ENCODE results near the gene HASPIN.
"Not testable (repeated sequence)": the region's sequence is repeated elsewhere in the genome, so short reads cannot be mapped to it uniquely, and the experiment has no call there.

Gene HASPIN

GRCh38 chr17:3697103-3697476 is 26.6 kb upstream of the HASPIN start:
- no peak for DNase-seq

- no peak for DNase-seq
Measured at GRCh38 chr17:3698139-3698538, 25.6 kb upstream of the HASPIN start.

- no peak for DNase-seq
Measured at GRCh38 chr17:3699951-3700350, 23.8 kb upstream of the HASPIN start.

GRCh38 chr17:3702041-3702539 is 21.6 kb upstream of the HASPIN start:
- DNase-seq: not testable (repeated sequence)

- no peak for DNase-seq
Measured at GRCh38 chr17:3704931-3705717, 18.6 kb upstream of the HASPIN start.

- not testable (repeated sequence) for DNase-seq
Measured at GRCh38 chr17:3705718-3705984, 18.1 kb upstream of the HASPIN start.

GRCh38 chr17:3708366-3708765 is 15.3 kb upstream of the HASPIN start:
- DNase-seq: no peak

GRCh38 chr17:3710951-3711383 is 12.7 kb upstream of the HASPIN start:
- peak; percentile 57 for DNase-seq

GRCh38 chr17:3712811-3713463 is 10.8 kb upstream of the HASPIN start:
- DNase-seq: no peak

GRCh38 chr17:3715296-3715695 is 8.4 kb upstream of the HASPIN start:
- DNase-seq: no peak

- DNase-seq: no peak
Measured at GRCh38 chr17:3718201-3718600, 5.5 kb upstream of the HASPIN start.

GRCh38 chr17:3719265-3719664 is 4.4 kb upstream of the HASPIN start:
- DNase-seq: no peak

- DNase-seq: no peak
Measured at GRCh38 chr17:3722716-3723115, 987 bp upstream of the HASPIN start.

- DNase-seq: no peak
Measured at GRCh38 chr17:3723188-3723555, 531 bp upstream of the HASPIN start.

GRCh38 chr17:3724378-3725077 is 825 bp downstream of the HASPIN start:
- no peak for DNase-seq

GRCh38 chr17:3727041-3727440 is 3.3 kb downstream of the HASPIN start:
- DNase-seq: no peak

- not testable (repeated sequence) for DNase-seq
Measured at GRCh38 chr17:3728099-3728498, 4.4 kb downstream of the HASPIN start.

GRCh38 chr17:3729881-3730280 is 6.2 kb downstream of the HASPIN start:
- DNase-seq: no peak

GRCh38 chr17:3730881-3731429 is 7.3 kb downstream of the HASPIN start:
- no peak for DNase-seq

GRCh38 chr17:3732210-3732621 is 8.5 kb downstream of the HASPIN start:
- DNase-seq: no peak

- DNase-seq: not testable (repeated sequence)
Measured at GRCh38 chr17:3734911-3735276, 11.2 kb downstream of the HASPIN start.

- no peak for DNase-seq
Measured at GRCh38 chr17:3735515-3735914, 11.8 kb downstream of the HASPIN start.

GRCh38 chr17:3738562-3739295 is 15.0 kb downstream of the HASPIN start:
- no peak for DNase-seq

All from 8988T (cell line).